ENCODE data around the gene TBCB.

TBCB gene

DNA sequence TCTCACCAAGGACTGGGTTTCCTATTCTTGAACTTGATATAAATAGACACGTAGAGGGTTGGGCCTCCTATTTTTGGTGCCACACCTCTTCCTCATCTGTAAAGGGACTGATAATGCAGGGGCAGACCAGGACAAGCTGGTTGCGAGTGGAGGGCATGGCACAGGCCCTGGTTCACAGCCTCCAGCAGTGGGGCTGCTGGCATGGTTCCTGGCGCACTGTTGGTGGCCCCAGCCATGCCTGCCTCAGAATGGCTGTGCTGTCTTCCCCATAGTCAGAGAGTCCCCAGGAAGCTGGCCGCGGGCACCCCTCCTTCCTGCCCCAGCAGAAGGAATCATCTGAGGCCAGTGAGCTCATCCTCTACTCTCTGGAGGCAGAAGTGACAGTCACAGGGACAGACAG is 14.8 kb upstream of the TBCB start:
- DNase-seq (ENCODE audit: low read depth, low spot score), result no peak
- TF ChIP-seq, protein P1, sequence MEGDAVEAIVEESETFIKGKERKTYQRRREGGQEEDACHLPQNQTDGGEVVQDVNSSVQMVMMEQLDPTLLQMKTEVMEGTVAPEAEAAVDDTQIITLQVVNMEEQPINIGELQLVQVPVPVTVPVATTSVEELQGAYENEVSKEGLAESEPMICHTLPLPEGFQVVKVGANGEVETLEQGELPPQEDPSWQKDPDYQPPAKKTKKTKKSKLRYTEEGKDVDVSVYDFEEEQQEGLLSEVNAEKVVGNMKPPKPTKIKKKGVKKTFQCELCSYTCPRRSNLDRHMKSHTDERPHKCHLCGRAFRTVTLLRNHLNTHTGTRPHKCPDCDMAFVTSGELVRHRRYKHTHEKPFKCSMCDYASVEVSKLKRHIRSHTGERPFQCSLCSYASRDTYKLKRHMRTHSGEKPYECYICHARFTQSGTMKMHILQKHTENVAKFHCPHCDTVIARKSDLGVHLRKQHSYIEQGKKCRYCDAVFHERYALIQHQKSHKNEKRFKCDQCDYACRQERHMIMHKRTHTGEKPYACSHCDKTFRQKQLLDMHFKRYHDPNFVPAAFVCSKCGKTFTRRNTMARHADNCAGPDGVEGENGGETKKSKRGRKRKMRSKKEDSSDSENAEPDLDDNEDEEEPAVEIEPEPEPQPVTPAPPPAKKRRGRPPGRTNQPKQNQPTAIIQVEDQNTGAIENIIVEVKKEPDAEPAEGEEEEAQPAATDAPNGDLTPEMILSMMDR (IDR thresholded peaks at IDR 0.05; ENCODE audit: low read depth, low read length), result no peak
- H3K4me3 ChIP-seq (ENCODE audit: low read depth, low read length), result no peak overlapping the region
- in situ Hi-C loops (cut with HindIII; ENCODE audit: low sequenced_read_pairs), result no loop called here

DNA sequence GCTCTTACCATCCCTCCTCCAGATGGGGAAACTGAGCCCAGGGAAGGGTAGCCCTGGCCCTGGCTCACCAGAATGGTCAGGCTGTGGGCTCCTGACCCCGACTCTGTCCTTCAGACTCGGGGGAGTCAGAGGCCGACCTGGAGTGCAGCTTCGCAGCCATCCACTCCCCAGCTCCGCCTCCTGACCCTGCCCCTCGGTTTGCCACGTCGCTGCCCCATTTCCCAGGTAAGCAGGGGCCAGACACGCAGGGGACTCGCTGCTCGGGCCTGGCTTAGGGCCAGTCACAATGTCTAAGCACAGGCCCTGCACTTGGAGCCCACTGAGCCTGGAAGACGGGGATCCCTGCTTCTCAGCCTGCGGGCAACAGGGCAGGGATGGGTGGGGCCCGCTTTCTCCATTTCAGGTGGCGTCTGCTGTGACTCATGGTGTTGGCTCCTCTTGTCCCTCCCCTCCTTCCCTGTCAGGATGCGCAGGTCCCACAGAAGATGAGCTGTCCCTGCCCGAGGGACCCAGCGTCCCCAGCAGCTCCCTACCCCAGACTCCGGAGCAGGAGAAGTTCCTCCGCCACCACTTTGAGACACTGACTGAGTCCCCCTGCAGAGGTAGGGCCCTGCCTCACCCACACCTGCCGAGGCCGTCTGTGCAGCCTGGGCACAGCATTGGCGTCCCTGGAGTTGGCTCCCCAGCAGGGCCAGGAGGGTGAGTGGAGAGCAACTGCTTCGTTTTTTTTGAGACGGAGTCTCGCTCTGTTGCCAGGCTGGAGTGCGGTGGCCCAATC is 13.5 kb upstream of the TBCB start:
- DNase-seq (ENCODE audit: low read depth, low spot score), result no peak
- TF ChIP-seq, protein P1 (IDR thresholded peaks at IDR 0.05; ENCODE audit: low read depth, low read length), result no peak
- in situ Hi-C loops (cut with HindIII; ENCODE audit: low sequenced_read_pairs), result no loop called here
- H3K4me3 ChIP-seq (ENCODE audit: low read depth, low read length), result no peak overlapping the region

DNA sequence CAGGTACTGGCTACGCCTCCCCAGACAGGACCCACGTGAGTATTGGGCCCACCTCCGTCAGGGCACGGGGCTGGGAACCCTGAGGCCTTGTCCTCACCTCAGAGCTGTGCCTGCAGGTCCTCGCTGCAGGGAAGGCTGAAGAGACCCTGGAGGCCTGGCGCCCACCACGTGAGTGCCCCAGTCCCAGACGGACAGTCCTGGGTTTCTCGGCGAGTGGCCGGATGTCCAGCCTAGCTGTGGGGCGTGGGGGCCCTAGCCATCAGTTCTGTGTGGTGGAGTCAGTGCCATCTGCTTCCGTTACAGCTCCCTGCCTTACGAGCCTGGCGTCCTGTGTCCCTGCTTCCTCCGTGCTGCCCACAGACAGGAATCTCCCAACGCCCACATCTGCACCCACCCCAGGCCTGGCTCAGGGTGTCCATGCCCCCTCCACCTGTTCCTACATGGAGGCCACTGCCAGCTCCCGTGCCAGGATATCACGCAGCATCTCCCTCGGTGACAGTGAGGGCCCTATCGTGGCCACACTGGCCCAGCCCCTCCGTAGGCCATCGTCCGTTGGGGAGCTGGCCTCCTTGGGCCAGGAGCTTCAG is 12.1 kb upstream of the TBCB start:
- DNase-seq (ENCODE audit: low read depth, low spot score), result no peak
- no peak overlapping the region for H3K4me3 ChIP-seq (ENCODE audit: low read depth, low read length)
- in situ Hi-C loops (cut with HindIII; ENCODE audit: low sequenced_read_pairs), result no loop called here
- TF ChIP-seq, protein P1 (IDR thresholded peaks at IDR 0.05; ENCODE audit: low read depth, low read length), result no peak

DNA sequence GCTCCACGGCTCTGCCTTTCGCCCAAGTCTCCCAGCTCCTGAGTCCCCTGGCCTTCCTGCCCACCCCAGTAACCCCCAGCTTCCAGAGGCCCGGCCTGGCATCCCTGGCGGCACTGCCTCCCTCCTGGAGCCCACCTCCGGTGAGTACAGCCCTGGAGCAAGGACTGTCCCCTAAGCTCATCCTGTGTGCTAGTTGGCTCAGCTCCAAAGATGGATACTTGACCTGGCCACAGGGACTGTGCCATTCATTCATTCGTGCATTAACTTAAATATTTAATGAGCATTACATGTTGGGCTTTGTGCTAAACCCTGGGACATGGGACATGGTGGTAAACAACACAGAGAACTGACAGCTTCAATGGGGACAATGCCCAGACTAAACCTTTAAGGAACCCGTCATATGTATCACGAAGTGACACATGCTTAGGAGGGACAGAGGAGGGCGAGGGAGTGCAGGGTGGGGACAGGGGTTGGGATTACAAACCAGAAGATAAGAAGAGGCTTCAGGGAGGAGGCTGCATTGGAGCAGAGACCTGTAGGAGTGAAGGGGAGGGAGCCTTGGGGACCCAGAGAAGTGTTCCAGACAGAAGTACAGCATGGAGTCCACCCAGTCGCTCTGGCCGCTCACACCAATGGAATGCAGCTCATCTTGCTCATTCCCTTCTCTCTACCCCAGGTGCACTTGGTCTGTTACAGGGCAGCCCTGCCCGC is 11.3 kb upstream of the TBCB start:
- TF ChIP-seq, protein P1 (IDR thresholded peaks at IDR 0.05; ENCODE audit: low read depth, low read length), result no peak
- DNase-seq (ENCODE audit: low read depth, low spot score), result peak; percentile 5
- in situ Hi-C loops (cut with HindIII; ENCODE audit: low sequenced_read_pairs), result no loop called here
- H3K4me3 ChIP-seq (ENCODE audit: low read depth, low read length), result no peak overlapping the region

DNA sequence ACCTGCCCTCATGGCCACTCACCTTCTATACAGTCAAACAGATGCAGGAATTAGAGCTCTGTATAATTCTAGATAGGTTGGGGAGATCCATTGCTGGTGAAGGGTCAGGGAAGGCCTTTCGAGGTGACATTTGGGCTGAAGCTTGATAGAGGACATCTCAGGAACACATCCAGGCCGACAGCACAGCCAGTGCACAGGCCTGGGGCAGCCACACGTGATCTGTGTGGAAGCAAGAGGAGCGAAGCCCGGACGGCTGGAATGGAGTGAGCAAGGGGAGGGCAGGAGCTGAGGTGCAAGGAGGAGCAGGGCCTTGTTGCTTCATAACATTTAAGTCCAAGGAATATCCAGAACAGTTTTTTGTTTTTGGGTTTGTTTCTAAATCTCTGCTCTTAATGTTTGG is 8.8 kb upstream of the TBCB start:
- no peak overlapping the region for H3K4me3 ChIP-seq (ENCODE audit: low read depth, low read length)
- no peak for DNase-seq (ENCODE audit: low read depth, low spot score)
- TF ChIP-seq, protein P1 (IDR thresholded peaks at IDR 0.05; ENCODE audit: low read depth, low read length), result no peak
- in situ Hi-C loops (cut with HindIII; ENCODE audit: low sequenced_read_pairs), result no loop called here

DNA sequence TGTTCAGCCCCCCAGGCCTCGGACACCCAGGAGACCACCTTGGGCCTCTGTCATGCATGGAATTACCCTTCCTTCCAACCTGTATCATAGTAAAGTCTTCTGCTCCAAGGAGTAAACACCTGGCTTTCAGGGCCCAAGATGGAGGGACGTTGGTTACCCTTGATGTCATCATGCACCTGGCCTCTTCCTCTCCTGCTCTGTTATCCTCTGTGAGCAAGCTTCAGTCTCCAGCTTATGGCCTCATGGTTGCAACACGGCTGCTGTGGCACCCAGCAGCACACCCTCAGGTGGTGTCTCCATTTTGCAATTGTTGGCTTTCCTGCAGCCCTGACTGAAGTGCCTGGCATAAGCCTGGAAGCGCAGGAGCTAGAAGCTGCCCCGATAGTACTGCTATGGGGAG is 8.3 kb upstream of the TBCB start:
- in situ Hi-C loops (cut with HindIII; ENCODE audit: low sequenced_read_pairs), result no loop called here
- no peak overlapping the region for H3K4me3 ChIP-seq (ENCODE audit: low read depth, low read length)
- TF ChIP-seq, protein P1 (IDR thresholded peaks at IDR 0.05; ENCODE audit: low read depth, low read length), result no peak
- no peak for DNase-seq (ENCODE audit: low read depth, low spot score)
